Activated CD8-positive, alpha-beta T cell treated with anti-CD3 and anti-CD28 coated beads, Interleukin-2, amount 10 ng/mL, durations not matched to agents 7 days and 5 days (primary cell): ENCODE measurements around the gene OR4Q2. TPM values are rescaled to one million over a fixed set of nuclear protein-coding genes. Genes with fewer than 3 reads are reported as not detected.
"Not testable (repeated sequence)": the region's sequence is repeated elsewhere in the genome, so short reads cannot be mapped to it uniquely, and the experiment has no call there.

Experiments
- ATAC-seq: fragments of 150-1000 bp; cut with Tn5 transposase; one replicate; pipeline ENCODE4 v1.10.0; 2021; ENCODE audit warnings: moderate library complexity
- CTCF ChIA-PET: fragments of 350-600 bp; sonication (Branson Sonifier 250); formaldehyde crosslinking; loops from one replicate; lab custom pipeline; 2021; ENCODE audit warnings: antibody characterized with exemption; lab: Charles Lee
- POLR2A ChIA-PET: fragments of 350-600 bp; sonication (Branson Sonifier 250); formaldehyde crosslinking; loops from one replicate; lab custom pipeline; 2021; ENCODE audit warnings: antibody characterized with exemption; lab: Charles Lee
- DNase-seq: peaks from one replicate; pipeline ENCODE4 v3.0.0-alpha.2; 2020
- H3K27ac Mint-ChIP-seq: one replicate; pipeline ENCODE4 v1.8.0; 2021; ENCODE audit warnings: mild to moderate bottlenecking, mixed read lengths
- H3K27me3 Mint-ChIP-seq: one replicate; pipeline ENCODE4 v1.8.0; 2021; ENCODE audit warnings: low read depth, mixed read lengths
- H3K36me3 Mint-ChIP-seq: one replicate; pipeline ENCODE4 v1.8.0; 2021; ENCODE audit warnings: low read depth, mixed read lengths
- H3K4me1 Mint-ChIP-seq: one replicate; pipeline ENCODE4 v1.8.0; 2021; ENCODE audit warnings: low read depth, mixed read lengths
- H3K4me3 Mint-ChIP-seq: one replicate; pipeline ENCODE4 v1.8.0; 2021; ENCODE audit warnings: mild to moderate bottlenecking, mixed read lengths
- H3K9me3 Mint-ChIP-seq: one replicate; pipeline ENCODE4 v1.8.0; 2022; ENCODE audit warnings: mixed read lengths; ENCODE audit not compliant: insufficient read depth
- total RNA-seq, 2 experiments: library from RNA; stranded (reverse); gene quantifications; one replicate each; pipeline ENCODE4 v1.2.3, GENCODE V29; 2021

The OR4Q2 gene
- total RNA-seq = not detected

GRCh38 chr14:20001863-20002262, at the start of gene OR4Q2:
Gene OR4Q2, plus strand, starts transcription at chr14:20002163.
- H3K4me1 Mint-ChIP-seq = no peaks in the 10 kb centered on the region
- no peaks in the 10 kb centered on the region for H3K36me3 Mint-ChIP-seq
- no peaks in the 10 kb centered on the region for H3K27me3 Mint-ChIP-seq
- ATAC-seq (no peak), DNase-seq (no peak)
- no peaks in the 10 kb centered on the region for H3K9me3 Mint-ChIP-seq
- no peak within 1 kb of the TSS for H3K27ac Mint-ChIP-seq
- no peak within 1 kb of the TSS for H3K4me3 Mint-ChIP-seq
- ChIA-PET POLR2A (no interaction called here), CTCF (no interaction called here)

GRCh38 chr14:19969735-19970134, 32.2 kb upstream of the OR4Q2 start:
- peaks cover 11% of the 10 kb centered on the region for H3K4me1 Mint-ChIP-seq
- H3K27me3 Mint-ChIP-seq, ATAC-seq, H3K27ac Mint-ChIP-seq, DNase-seq, H3K36me3 Mint-ChIP-seq, H3K4me3 Mint-ChIP-seq, POLR2A ChIA-PET, CTCF ChIA-PET, H3K9me3 Mint-ChIP-seq: not testable (repeated sequence)

GRCh38 chr14:19974844-19975243, 27.1 kb upstream of the OR4Q2 start:
- DNase-seq = peak; percentile 64
- CTCF ChIA-PET = no interaction called here
- peaks cover 20% of the 10 kb centered on the region for H3K4me1 Mint-ChIP-seq
- H3K27ac Mint-ChIP-seq = peak overlapping the region; percentile 81
- peak overlapping the region; percentile 27 for H3K4me3 Mint-ChIP-seq
- H3K9me3 Mint-ChIP-seq = peaks cover 8% of the 10 kb centered on the region
- H3K36me3 Mint-ChIP-seq = peaks cover 11% of the 10 kb centered on the region
- POLR2A ChIA-PET = no interaction called here
- no peaks in the 10 kb centered on the region for H3K27me3 Mint-ChIP-seq
- peak; percentile 79 for ATAC-seq

GRCh38 chr14:19975291-19975690, 26.7 kb upstream of the OR4Q2 start, which contains the start of gene OR4K15:
Gene OR4K15, plus strand, starts transcription at chr14:19975591. Its CDS starts 0 bp downstream, at chr14:19975591.
- DNase-seq = no peak
- Mint-ChIP-seq H3K27me3 (no peaks in the 10 kb centered on the region), H3K4me1 (peaks cover 20% of the 10 kb centered on the region), H3K4me3 (peak within 1 kb of the TSS; percentile 27), H3K36me3 (peaks cover 11% of the 10 kb centered on the region), H3K27ac (peak within 1 kb of the TSS; percentile 81), H3K9me3 (peaks cover 8% of the 10 kb centered on the region)
- POLR2A ChIA-PET = no interaction called here
- ATAC-seq = no peak
- CTCF ChIA-PET = no interaction called here

GRCh38 chr14:19993438-19993837, 8.5 kb upstream of the OR4Q2 start:
- POLR2A ChIA-PET = no interaction called here
- no peaks in the 10 kb centered on the region for H3K36me3 Mint-ChIP-seq
- CTCF ChIA-PET = no interaction called here

GRCh38 chr14:20002319-20002718, 356 bp downstream of the OR4Q2 start:
- Mint-ChIP-seq H3K27ac (no peak overlapping the region), H3K4me1 (no peaks in the 10 kb centered on the region), H3K9me3 (no peaks in the 10 kb centered on the region), H3K27me3 (no peaks in the 10 kb centered on the region), H3K36me3 (no peaks in the 10 kb centered on the region), H3K4me3 (no peak overlapping the region)
- DNase-seq = no peak
- no peak for ATAC-seq
- ChIA-PET CTCF (no interaction called here), POLR2A (no interaction called here)

More at GRCh38 chr14:19993438-19993837, 8.5 kb upstream of the OR4Q2 start:
- no peak overlapping the region for H3K27ac Mint-ChIP-seq
- no peak overlapping the region for H3K4me3 Mint-ChIP-seq
- no peaks in the 10 kb centered on the region for H3K9me3 Mint-ChIP-seq
- peaks cover 2% of the 10 kb centered on the region for H3K27me3 Mint-ChIP-seq
- ATAC-seq = no peak
- no peak for DNase-seq
- no peaks in the 10 kb centered on the region for H3K4me1 Mint-ChIP-seq

GRCh38 chr14:20008156-20008555, 6.2 kb downstream of the OR4Q2 start:
- Mint-ChIP-seq H3K27me3 (no peaks in the 10 kb centered on the region), H3K27ac (no peak overlapping the region), H3K36me3 (no peaks in the 10 kb centered on the region), H3K4me1 (no peaks in the 10 kb centered on the region), H3K9me3 (no peaks in the 10 kb centered on the region), H3K4me3 (no peak overlapping the region)
- no peak for ATAC-seq
- POLR2A ChIA-PET = no interaction called here
- no peak for DNase-seq
- CTCF ChIA-PET = no interaction called here

GRCh38 chr14:20019257-20019865, 17.4 kb downstream of the OR4Q2 start, which contains the start of gene OR4K14:
Gene OR4K14, minus strand, starts transcription at chr14:20019307. Its CDS starts 4,114 bp downstream, at chr14:20015193.
- H3K27ac Mint-ChIP-seq = no peak within 1 kb of the TSS
- no peaks in the 10 kb centered on the region for H3K27me3 Mint-ChIP-seq
- no peaks in the 10 kb centered on the region for H3K36me3 Mint-ChIP-seq
- H3K9me3 Mint-ChIP-seq = no peaks in the 10 kb centered on the region
- no peak within 1 kb of the TSS for H3K4me3 Mint-ChIP-seq
- POLR2A ChIA-PET = no interaction called here
- DNase-seq = no peak
- CTCF ChIA-PET = no interaction called here
- ATAC-seq = no peak
- no peaks in the 10 kb centered on the region for H3K4me1 Mint-ChIP-seq

GRCh38 chr14:20031058-20031457, 29.1 kb downstream of the OR4Q2 start:
- H3K27me3 Mint-ChIP-seq = no peaks in the 10 kb centered on the region
- H3K4me1 Mint-ChIP-seq = no peaks in the 10 kb centered on the region
- ATAC-seq (no peak), DNase-seq (no peak)
- CTCF ChIA-PET = no interaction called here
- H3K36me3 Mint-ChIP-seq = no peaks in the 10 kb centered on the region
- no peaks in the 10 kb centered on the region for H3K9me3 Mint-ChIP-seq
- no peak overlapping the region for H3K4me3 Mint-ChIP-seq
- H3K27ac Mint-ChIP-seq = no peak overlapping the region
- POLR2A ChIA-PET = no interaction called here

GRCh38 chr14:20035449-20035848, 33.5 kb downstream of the OR4Q2 start:
- no peaks in the 10 kb centered on the region for H3K9me3 Mint-ChIP-seq
- ChIA-PET CTCF (no interaction called here), POLR2A (no interaction called here)
- ATAC-seq (no peak), DNase-seq (no peak)
- H3K4me1 Mint-ChIP-seq = no peaks in the 10 kb centered on the region
- H3K27me3 Mint-ChIP-seq = no peaks in the 10 kb centered on the region
- no peaks in the 10 kb centered on the region for H3K36me3 Mint-ChIP-seq
- H3K4me3 Mint-ChIP-seq = no peak overlapping the region
- H3K27ac Mint-ChIP-seq = no peak overlapping the region

- no peaks in the 10 kb centered on the region for H3K36me3 Mint-ChIP-seq
- ChIA-PET POLR2A (no interaction called here), CTCF (no interaction called here)
- no peak for ATAC-seq
- H3K4me1 Mint-ChIP-seq = no peaks in the 10 kb centered on the region
- no peak for DNase-seq
- H3K4me3 Mint-ChIP-seq = no peak within 1 kb of the TSS
- no peaks in the 10 kb centered on the region for H3K27me3 Mint-ChIP-seq
- no peaks in the 10 kb centered on the region for H3K9me3 Mint-ChIP-seq
- H3K27ac Mint-ChIP-seq = no peak within 1 kb of the TSS
Observed at GRCh38 chr14:20035938-20036337, 34.0 kb downstream of the OR4Q2 start, which contains the start of gene OR4K13. Gene OR4K13, minus strand, starts transcription at chr14:20036038. Its CDS starts 1,280 bp downstream, at chr14:20034758.

GRCh38 chr14:20044243-20044642, 42.3 kb downstream of the OR4Q2 start:
- H3K4me3 Mint-ChIP-seq = no peak overlapping the region
- ATAC-seq = no peak

GRCh38 chr14:20048202-20048601, 46.2 kb downstream of the OR4Q2 start:
- Mint-ChIP-seq H3K27me3 (no peaks in the 10 kb centered on the region), H3K4me3 (no peak overlapping the region), H3K27ac (no peak overlapping the region), H3K9me3 (no peaks in the 10 kb centered on the region), H3K36me3 (no peaks in the 10 kb centered on the region), H3K4me1 (no peaks in the 10 kb centered on the region)
- CTCF ChIA-PET = no interaction called here
- POLR2A ChIA-PET = no interaction called here
- DNase-seq (no peak), ATAC-seq (no peak)

More at GRCh38 chr14:20044243-20044642, 42.3 kb downstream of the OR4Q2 start:
- no peaks in the 10 kb centered on the region for H3K4me1 Mint-ChIP-seq
- no peak for DNase-seq
- H3K27me3 Mint-ChIP-seq = no peaks in the 10 kb centered on the region
- no peak overlapping the region for H3K27ac Mint-ChIP-seq
- POLR2A ChIA-PET = no interaction called here
- no peaks in the 10 kb centered on the region for H3K9me3 Mint-ChIP-seq
- no peaks in the 10 kb centered on the region for H3K36me3 Mint-ChIP-seq
- CTCF ChIA-PET = no interaction called here
